Trophoblast cell (in vitro differentiated cells and primary cell): ENCODE measurements around the gene STIM1.

Source experiments
- DNase-seq, 2 donors: peaks; one replicate each; pipeline ENCODE4 v3.0.0-alpha.2; 2016
- H2AFZ ChIP-seq: 2 replicates; pipeline ENCODE4 v1.6.1; 2013; ENCODE audit warnings: low read length, moderate library complexity, mild to moderate bottlenecking; ENCODE audit not compliant: insufficient read depth, poor library complexity
- H2AK5ac ChIP-seq: 2 replicates; pipeline ENCODE4 v1.6.1; 2013; ENCODE audit warnings: mild to moderate bottlenecking, low read length
- H2BK120ac ChIP-seq: 2 replicates; pipeline ENCODE4 v1.6.1; 2013; ENCODE audit warnings: low read length, mild to moderate bottlenecking, moderate library complexity; ENCODE audit not compliant: insufficient read depth, poor library complexity
- H2BK12ac ChIP-seq: 2 replicates; pipeline ENCODE4 v1.6.1; 2013; ENCODE audit warnings: mild to moderate bottlenecking, low read length, moderate library complexity
- H2BK5ac ChIP-seq: 2 replicates; pipeline ENCODE4 v1.6.1; 2013; ENCODE audit warnings: low read length, low read depth, moderate library complexity, mild to moderate bottlenecking; ENCODE audit not compliant: poor library complexity
- H3K14ac ChIP-seq: 2 replicates; pipeline ENCODE4 v1.6.1; 2013; ENCODE audit warnings: mild to moderate bottlenecking, low read length
- H3K18ac ChIP-seq: 2 replicates; pipeline ENCODE4 v1.6.1; 2013; ENCODE audit warnings: mild to moderate bottlenecking, low read length
- H3K23ac ChIP-seq: 2 replicates; pipeline ENCODE4 v1.6.1; 2013; ENCODE audit warnings: low read length
- H3K27ac ChIP-seq: 2 replicates; pipeline ENCODE4 v1.5.1; 2013; ENCODE audit warnings: low read depth, mild to moderate bottlenecking, inconsistent platforms, low read length, moderate library complexity
- H3K27me3 ChIP-seq: 2 replicates; pipeline ENCODE4 v1.6.1; 2013; ENCODE audit warnings: inconsistent platforms, mild to moderate bottlenecking, low read length, moderate library complexity; ENCODE audit not compliant: insufficient read depth
- H3K36me3 ChIP-seq, 2 experiments: 1 replicate in 1 of 2; 2 replicates in 1 of 2; pipeline ENCODE4 v1.6.1; 2013; ENCODE audit warnings: low read length in 2 of 2, mild to moderate bottlenecking in 2 of 2, moderate library complexity in 1 of 2; ENCODE audit not compliant: insufficient read depth in 2 of 2, control insufficient read depth in 1 of 2
- H3K4ac ChIP-seq: 2 replicates; pipeline ENCODE4 v1.6.1; 2013; ENCODE audit warnings: low read depth, mild to moderate bottlenecking, low read length, moderate library complexity
- H3K4me1 ChIP-seq, 2 experiments: 1 replicate in 1 of 2; 2 replicates in 1 of 2; pipeline ENCODE4 v1.6.1; 2013; ENCODE audit warnings: low read length in 2 of 2, mild to moderate bottlenecking in 2 of 2, moderate library complexity in 1 of 2; ENCODE audit not compliant: insufficient read depth in 2 of 2, control insufficient read depth in 1 of 2
- H3K4me2 ChIP-seq: 2 replicates; pipeline ENCODE4 v1.6.1; 2013; ENCODE audit warnings: inconsistent platforms, mild to moderate bottlenecking, low read length, moderate library complexity
- H3K4me3 ChIP-seq: 2 replicates; pipeline ENCODE4 v1.5.1; 2013; ENCODE audit warnings: mild to moderate bottlenecking, low read depth, low read length, inconsistent platforms
- H3K79me1 ChIP-seq: one replicate; pipeline ENCODE4 v1.6.1; 2013; ENCODE audit warnings: low read length
- H3K79me2 ChIP-seq: 2 replicates; pipeline ENCODE4 v1.6.1; 2013; ENCODE audit warnings: low read length, mild to moderate bottlenecking; ENCODE audit not compliant: control insufficient read depth, insufficient read depth, poor library complexity
- H3K9ac ChIP-seq: 2 replicates; pipeline ENCODE4 v1.6.1; 2013; ENCODE audit warnings: mild to moderate bottlenecking, low read length
- H3K9me3 ChIP-seq: 2 replicates; pipeline ENCODE4 v1.6.1; 2013; ENCODE audit warnings: low read depth, mild to moderate bottlenecking, control low read depth, inconsistent platforms, low read length; ENCODE audit not compliant: insufficient read depth
- H4K12ac ChIP-seq: 2 replicates; pipeline ENCODE4 v1.6.1; 2013; ENCODE audit warnings: low read depth, mild to moderate bottlenecking, low read length, moderate library complexity
- H4K8ac ChIP-seq: 2 replicates; pipeline ENCODE4 v1.6.1; 2013; ENCODE audit warnings: low read depth, mild to moderate bottlenecking, low read length, moderate library complexity
- H4K91ac ChIP-seq: one replicate; pipeline ENCODE4 v1.6.1; 2013; ENCODE audit warnings: low read depth, mild to moderate bottlenecking, low read length, moderate library complexity
- WGBS: extraction: QIAGEN DNeasy Blood & Tissue Kit; methylation state at CpG from one replicate; pipeline ENCODE4 v1.1.7; 2013; ENCODE audit warnings: missing lambda C conversion rate; ENCODE audit not compliant: insufficient read length, insufficient coverage; ENCODE audit errors: extremely low coverage; 5-methylcytosine and 5-hydroxymethylcytosine counted together

Gene STIM1

DNA sequence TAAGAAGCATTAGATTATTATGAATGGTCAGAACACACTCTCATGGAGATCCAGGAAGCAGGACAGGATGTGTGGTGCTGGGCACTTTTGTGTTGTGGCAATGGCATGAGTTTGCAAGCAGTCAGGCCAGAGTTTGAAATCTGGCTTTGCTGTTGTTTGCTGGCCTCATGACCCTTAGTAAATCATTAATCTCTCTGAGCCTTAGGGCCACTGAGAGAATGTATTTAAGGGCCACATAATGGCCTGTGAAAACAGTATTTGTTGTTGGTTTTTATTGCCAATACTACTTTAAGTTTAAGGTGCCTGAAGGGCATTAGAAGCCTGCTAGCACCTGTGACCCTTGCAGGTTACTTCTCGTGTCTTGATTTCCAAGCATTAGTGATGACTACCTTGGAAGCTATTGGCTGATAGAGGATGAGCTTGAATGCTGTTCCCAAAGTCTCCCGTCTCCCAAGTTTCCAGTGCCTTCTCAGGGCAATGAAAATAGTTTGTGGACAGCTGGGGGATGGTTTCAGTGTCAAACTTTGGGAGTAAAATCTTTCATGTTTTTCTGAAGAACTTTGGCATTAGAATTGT, 24.6 kb downstream of the STIM1 start:
- H3K27me3 ChIP-seq, result no peaks in the 10 kb centered on the region
- no peak overlapping the region for H3K4ac ChIP-seq
- no CpG with 5 or more reads among the region's 2 CpGs for WGBS
- no peak overlapping the region for H3K27ac ChIP-seq
- H3K9ac ChIP-seq, result no peak overlapping the region
- no peak overlapping the region for H3K4me2 ChIP-seq
- DNase-seq, result no peak
- no peak overlapping the region for H2BK5ac ChIP-seq
- no peak overlapping the region for H3K23ac ChIP-seq
- no peak overlapping the region for H3K18ac ChIP-seq
- H4K91ac ChIP-seq, result no peak overlapping the region
- no peak overlapping the region for H4K12ac ChIP-seq
- H3K36me3 ChIP-seq, result peaks cover 0 to 1% of the 10 kb centered on the region in 2 experiments
- peaks cover 2% of the 10 kb centered on the region for H3K79me2 ChIP-seq
- H3K9me3 ChIP-seq, result no peaks in the 10 kb centered on the region
- H3K4me1 ChIP-seq, result peaks cover 3 to 7% of the 10 kb centered on the region in 2 experiments
- H2BK12ac ChIP-seq, result no peak overlapping the region
- H2AK5ac ChIP-seq, result no peak overlapping the region
- no peak overlapping the region for H2BK120ac ChIP-seq
- H3K4me3 ChIP-seq, result no peak overlapping the region
- no peak overlapping the region for H3K14ac ChIP-seq
- H4K8ac ChIP-seq, result no peak overlapping the region
- H2AFZ ChIP-seq, result no peak overlapping the region
- H3K79me1 ChIP-seq, result no peaks in the 10 kb centered on the region

DNA sequence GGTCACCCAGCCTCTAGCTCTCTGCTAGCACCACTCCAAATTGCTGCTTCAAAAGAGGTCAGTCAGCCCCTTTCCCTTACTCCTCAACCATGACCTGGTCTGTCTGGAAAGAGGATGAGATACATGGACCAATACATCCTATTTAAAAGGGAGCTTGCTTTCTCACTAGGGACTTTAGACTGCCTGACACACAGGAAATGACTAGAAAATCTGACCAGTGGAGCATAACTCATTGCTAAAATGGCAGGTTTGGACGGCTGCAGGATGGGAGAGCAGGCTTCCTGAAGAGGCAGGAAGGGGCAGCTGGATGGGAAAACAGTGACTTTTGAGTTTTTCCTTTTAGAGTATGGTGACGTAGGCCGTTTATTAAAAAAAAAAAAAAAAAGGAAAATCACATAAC, 25.3 kb downstream of the STIM1 start:
- H3K9ac ChIP-seq, result no peak overlapping the region
- WGBS, result no CpG with 5 or more reads among the region's 3 CpGs
- no peak overlapping the region for H3K4me3 ChIP-seq
- H3K36me3 ChIP-seq, result peaks cover 0 to 1% of the 10 kb centered on the region in 2 experiments
- H2AK5ac ChIP-seq, result no peak overlapping the region
- H3K4ac ChIP-seq, result no peak overlapping the region
- peaks cover 2% of the 10 kb centered on the region for H3K79me2 ChIP-seq
- DNase-seq, result no peak
- no peak overlapping the region for H3K18ac ChIP-seq
- H3K14ac ChIP-seq, result no peak overlapping the region
- no peak overlapping the region for H2BK12ac ChIP-seq
- H3K23ac ChIP-seq, result no peak overlapping the region
- H3K9me3 ChIP-seq, result no peaks in the 10 kb centered on the region
- no peak overlapping the region for H3K4me2 ChIP-seq
- H3K4me1 ChIP-seq, result peaks cover 3 to 7% of the 10 kb centered on the region in 2 experiments
- no peak overlapping the region for H3K27ac ChIP-seq
- no peak overlapping the region for H2BK5ac ChIP-seq
- no peak overlapping the region for H2BK120ac ChIP-seq
- no peak overlapping the region for H4K91ac ChIP-seq
- no peaks in the 10 kb centered on the region for H3K79me1 ChIP-seq
- H4K12ac ChIP-seq, result no peak overlapping the region
- H3K27me3 ChIP-seq, result no peaks in the 10 kb centered on the region
- H2AFZ ChIP-seq, result no peak overlapping the region
- H4K8ac ChIP-seq, result no peak overlapping the region

DNA sequence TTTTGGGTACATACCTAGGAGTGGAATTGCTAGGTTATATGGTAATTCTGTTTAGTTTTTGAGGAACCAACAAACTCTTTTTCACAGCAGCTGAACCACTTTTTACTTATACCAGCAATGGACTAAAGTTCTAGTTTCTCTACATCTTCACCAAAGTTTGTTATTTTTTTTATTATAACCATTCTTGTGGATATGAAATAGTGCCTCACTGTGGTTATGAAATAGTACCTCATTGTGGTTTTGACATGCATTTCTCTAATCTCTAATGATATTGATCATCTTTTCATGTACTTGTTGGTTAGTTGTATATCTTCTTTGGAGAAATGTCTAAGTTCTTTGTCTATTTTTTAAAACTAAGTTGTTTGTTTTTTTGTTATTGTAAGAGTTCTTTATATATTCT, 27.2 kb downstream of the STIM1 start:
- no peak overlapping the region for H3K9ac ChIP-seq
- no peak overlapping the region for H3K4ac ChIP-seq

DNA sequence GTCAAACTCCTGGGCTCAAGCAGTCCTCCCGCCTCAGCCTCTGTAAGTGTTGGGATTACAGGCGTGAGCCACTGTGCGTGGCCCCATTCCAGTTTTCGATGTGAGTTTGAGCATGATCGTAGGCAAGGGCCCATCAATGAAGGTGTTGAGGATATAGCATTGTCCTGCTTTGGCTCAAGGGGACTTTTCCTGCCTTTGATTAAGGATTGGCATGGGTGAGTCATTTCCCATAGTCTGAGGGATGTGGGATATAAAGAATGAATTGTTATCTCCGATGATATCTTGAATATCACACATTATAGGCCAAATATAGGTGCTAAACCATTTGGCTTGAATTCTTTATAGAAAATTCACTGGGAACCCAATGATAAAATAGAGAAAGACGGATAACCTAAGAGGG, 30.4 kb downstream of the STIM1 start:
- H2BK120ac ChIP-seq, result no peak overlapping the region
- no peak for DNase-seq
- H3K4ac ChIP-seq, result no peak overlapping the region

More for the DNA sequence above, 27.2 kb downstream of the STIM1 start:
- no peak overlapping the region for H4K91ac ChIP-seq
- no peak overlapping the region for H3K27ac ChIP-seq
- peaks cover 0 to 1% of the 10 kb centered on the region in 2 experiments for H3K36me3 ChIP-seq
- no peak overlapping the region for H3K23ac ChIP-seq
- no peak overlapping the region for H3K4me2 ChIP-seq
- H4K8ac ChIP-seq, result no peak overlapping the region
- no peak overlapping the region for H2BK12ac ChIP-seq
- peaks cover 0 to 4% of the 10 kb centered on the region in 2 experiments for H3K4me1 ChIP-seq
- no peak overlapping the region for H3K14ac ChIP-seq
- no peak overlapping the region for H4K12ac ChIP-seq
- H2AK5ac ChIP-seq, result no peak overlapping the region
- peaks cover 2% of the 10 kb centered on the region for H3K79me2 ChIP-seq
- no peak overlapping the region for H2AFZ ChIP-seq
- no peak for DNase-seq
- H3K4me3 ChIP-seq, result no peak overlapping the region
- H3K18ac ChIP-seq, result no peak overlapping the region
- H3K27me3 ChIP-seq, result no peaks in the 10 kb centered on the region
- H3K9me3 ChIP-seq, result no peaks in the 10 kb centered on the region
- no peaks in the 10 kb centered on the region for H3K79me1 ChIP-seq
- H2BK5ac ChIP-seq, result no peak overlapping the region
- H2BK120ac ChIP-seq, result no peak overlapping the region

More for the DNA sequence above, 30.4 kb downstream of the STIM1 start:
- Histone ChIP-seq H3K14ac (no peak overlapping the region), H2AK5ac (no peak overlapping the region), H3K4me3 (no peak overlapping the region), H4K91ac (no peak overlapping the region), H2AFZ (no peak overlapping the region), H3K9me3 (no peaks in the 10 kb centered on the region), H3K27ac (no peak overlapping the region), H3K27me3 (no peaks in the 10 kb centered on the region), H3K4me1 (no peaks in the 10 kb centered on the region), H3K36me3 (no peaks in the 10 kb centered on the region), H3K9ac (no peak overlapping the region), H2BK5ac (no peak overlapping the region), H3K18ac (peak overlapping the region; percentile 75), H2BK12ac (no peak overlapping the region), H3K79me2 (no peaks in the 10 kb centered on the region), H3K4me2 (no peak overlapping the region), H3K79me1 (no peaks in the 10 kb centered on the region), H4K12ac (no peak overlapping the region), H3K23ac (no peak overlapping the region), H4K8ac (no peak overlapping the region)
- no CpG with 5 or more reads among the region's 7 CpGs for WGBS
